A549 (cell line): ENCODE results near the gene CCDC83. TPM values are rescaled to one million over a fixed set of nuclear protein-coding genes. Genes with fewer than 3 reads are reported as not detected.

Experiments
- ATAC-seq, 2 experiments: fragments of 200-7000 bp in 1 of 2; fragments of >200 bp in 1 of 2; cut with Nextera tagmentation in 1 of 2; cut with Tn5 transposase in 1 of 2; 3 replicates each; pipeline versions ENCODE4 v1.8.0 to v1.9.1; 2018 to 2020; ENCODE audit warnings: mild to moderate bottlenecking in 1 of 2, moderate library complexity in 1 of 2
- CTCF ChIA-PET: fragments of 300-600 bp; sonication (Branson Sonifier 250); formaldehyde crosslinking; extraction: SDS; loops from one replicate; lab custom pipeline; 2021; ENCODE audit warnings: antibody characterized with exemption, inconsistent platforms; lab: Yijun Ruan, JAX
- POLR2A ChIA-PET: fragments of 350-600 bp; formaldehyde crosslinking; extraction: SDS; loops from one replicate; lab custom pipeline; 2021; ENCODE audit warnings: antibody characterized with exemption, inconsistent platforms; lab: Yijun Ruan, JAX
- DNase-seq, 2 experiments: peaks; one replicate each; pipeline versions ENCODE4 v3.0.0 to v3.0.0-alpha.2; 2011 to 2016; ENCODE audit warnings: low read depth in 1 of 2, low spot score in 1 of 2
- FAIRE-seq: peaks from 2 replicates; lab custom pipeline; 2011; peaks lifted over from hg19 to GRCh38; lab: Jason Lieb, UNC
- H3K27ac ChIP-seq, 2 experiments: fragments of >200 bp; sonication (Bioruptor Twin); formaldehyde crosslinking; 3 replicates each; pipeline ENCODE4 v1.5.1; 2016 to 2017
- H3K4me1 ChIP-seq: fragments of >200 bp; sonication (Bioruptor Twin); formaldehyde crosslinking; 3 replicates; pipeline ENCODE4 v1.6.1; 2016
- H3K4me2 ChIP-seq: fragments of >200 bp; sonication (Bioruptor Twin); formaldehyde crosslinking; 3 replicates; pipeline ENCODE4 v1.6.1; 2016
- H3K4me3 ChIP-seq: fragments of >200 bp; sonication (Bioruptor Twin); formaldehyde crosslinking; 3 replicates; pipeline ENCODE4 v1.5.1; 2016
- H3K9me3 ChIP-seq: fragments of >200 bp; sonication (Bioruptor Twin); formaldehyde crosslinking; 3 replicates; pipeline ENCODE4 v1.6.1; 2016
- ATOH8 ChIP-seq: fragments of 250-450 bp; sonication (Bioruptor Pico); IDR thresholded peaks from 2 replicates; pipeline ENCODE4 v1.5.0; 2020; ENCODE audit warnings: low read depth, mild to moderate bottlenecking, moderate library complexity
- CBX2 ChIP-seq: fragments of 200-600 bp; sonication (generic); IDR thresholded peaks from 2 replicates; pipeline ENCODE4 v1.6.1; 2016; ENCODE audit warnings: low read depth, mild to moderate bottlenecking, borderline replicate concordance
- CBX8 ChIP-seq: fragments of 200-600 bp; sonication (generic); IDR thresholded peaks from 2 replicates; pipeline ENCODE4 v1.6.1; 2016
- CEBPB ChIP-seq, 2 experiments: fragments of >200 bp in 1 of 2; sonication (Bioruptor Twin) in 1 of 2; formaldehyde crosslinking in 1 of 2; IDR thresholded peaks; 2 replicates each; pipeline ENCODE4 v1.6.1; 2012 to 2016
- CHD2 ChIP-seq: fragments of 150-350 bp; IDR thresholded peaks from 2 replicates; pipeline ENCODE4 v1.6.1; 2014; ENCODE audit warnings: low read length; ENCODE audit not compliant: partially characterized antibody
- CHD4 ChIP-seq: fragments of 200-600 bp; sonication (generic); IDR thresholded peaks from 2 replicates; pipeline ENCODE4 v1.6.1; 2016; ENCODE audit warnings: antibody characterized with exemption, mild to moderate bottlenecking, borderline replicate concordance
- CTCF ChIP-seq: fragments of >200 bp; sonication (Bioruptor Twin); formaldehyde crosslinking; IDR thresholded peaks from 3 replicates; pipeline ENCODE4 v1.5.1; 2016
- EHF ChIP-seq: fragments of 250-450 bp; sonication (Bioruptor Pico); IDR thresholded peaks from 2 replicates; pipeline ENCODE4 v1.5.0; 2020; ENCODE audit warnings: mild to moderate bottlenecking
- EP300 ChIP-seq, 2 experiments: fragments of >200 bp; sonication (Bioruptor Twin); formaldehyde crosslinking; IDR thresholded peaks; 2 replicates in 1 of 2; 3 replicates in 1 of 2; pipeline ENCODE4 v1.6.1; 2016 to 2017
- HOXB5 ChIP-seq: fragments of 250-450 bp; sonication (Bioruptor Pico); IDR thresholded peaks from 2 replicates; pipeline ENCODE4 v1.5.0; 2020; ENCODE audit warnings: mild to moderate bottlenecking, moderate library complexity
- JUN ChIP-seq, 2 experiments: fragments of >200 bp; sonication (Bioruptor Twin); formaldehyde crosslinking; IDR thresholded peaks; 2 replicates in 1 of 2; 3 replicates in 1 of 2; pipeline ENCODE4 v1.6.1; 2016 to 2017
- MAFK ChIP-seq: fragments of 450-650 bp; IDR thresholded peaks from 2 replicates; pipeline ENCODE4 v1.6.1; 2014; ENCODE audit not compliant: partially characterized antibody
- MAX ChIP-seq: IDR thresholded peaks from 2 replicates; pipeline ENCODE4 v1.6.1; 2012
- NR3C1 ChIP-seq: fragments of >200 bp; sonication (Bioruptor Twin); formaldehyde crosslinking; IDR thresholded peaks from 3 replicates; pipeline ENCODE4 v1.6.1; 2017
- PBX3 ChIP-seq: IDR thresholded peaks from 2 replicates; pipeline ENCODE4 v1.6.1; 2012
- PHF8 ChIP-seq: fragments of 200-600 bp; sonication (generic); IDR thresholded peaks from 2 replicates; pipeline ENCODE4 v1.6.1; 2016; ENCODE audit warnings: low read depth, mild to moderate bottlenecking, antibody characterized with exemption, moderate library complexity, borderline replicate concordance
- POLR2AphosphoS2 ChIP-seq: conservative IDR thresholded peaks from 2 replicates; pipeline ENCODE4 v1.6.1; 2012; ENCODE audit warnings: low read length, improper control_type of control experiment, inconsistent platforms
- REST ChIP-seq: fragments of 200-600 bp; sonication (generic); IDR thresholded peaks from 2 replicates; pipeline ENCODE4 v1.6.1; 2016; ENCODE audit warnings: antibody characterized with exemption, mild to moderate bottlenecking, moderate library complexity
- RFX5 ChIP-seq: fragments of 450-650 bp; IDR thresholded peaks from 2 replicates; pipeline ENCODE4 v1.7.1; 2014; ENCODE audit warnings: antibody characterized with exemption, mild to moderate bottlenecking, moderate library complexity
- ZNF302 ChIP-seq: fragments of 250-450 bp; sonication (Bioruptor Pico); IDR thresholded peaks from 2 replicates; pipeline ENCODE4 v1.9.0; 2021; ENCODE audit warnings: inconsistent platforms, mild to moderate bottlenecking, moderate library complexity
- WGBS: methylation state at CpG from one replicate; pipeline ENCODE4 v1.1.6; 2017; ENCODE audit errors: missing lambda C conversion rate; 5-methylcytosine and 5-hydroxymethylcytosine counted together
- polyA plus RNA-seq, 4 experiments: library from polyadenylated mRNA; depleted of rRNA in 3 of 4; stranded (reverse); fragments of >200 nt; fragmentation: RNase III in 1 of 4; extraction: RNeasy Plus Mini Kit Qiagen cat#74134 plus additional on column Dnase treatment in 1 of 4; gene quantifications; 2 replicates in 3 of 4; 3 replicates in 1 of 4; pipeline ENCODE4 v1.2.3, GENCODE V29; 2011 to 2017

Gene CCDC83
- polyA plus RNA-seq, 2 of the 4 experiments (the other 2 are of a cell fraction) = not detected

GRCh38 chr11:85806016-85806415, 49.2 kb upstream of the CCDC83 start:
- CTCF ChIA-PET = interaction anchor here (1.3 to 3.3 kb wide), 2 partner anchors 9 to 13 kb away, joined by 4 to 13 read pairs; no protein-coding TSS in a partner anchor
- H3K4me1 ChIP-seq = peaks cover 15% of the 10 kb centered on the region
- TF ChIP-seq NR3C1 (no peak), CHD4 (no peak), MAFK (no peak), CBX8 (no peak), JUN (IDR thresholded peaks at IDR 0.05) (no peak), CHD2 (no peak), PHF8 (no peak), PBX3 (no peak), POLR2AphosphoS2 (no peak), EHF (no peak), ATOH8 (CRISPR knock-in tag) (no peak), CEBPB (IDR thresholded peaks at IDR 0.05) (no peak), RFX5 (no peak), MAX (no peak), HOXB5 (CRISPR knock-in tag) (no peak)
- H3K4me2 ChIP-seq = no peak overlapping the region
- POLR2A ChIA-PET = no interaction called here
- no peak for DNase-seq
- no peak overlapping the region for H3K4me3 ChIP-seq
- no peaks in the 10 kb centered on the region for H3K9me3 ChIP-seq
- FAIRE-seq = no peak
- no peak overlapping the region for H3K27ac ChIP-seq
- ATAC-seq = no peak

- 91% methylated on average over 2 of the region's 2 CpGs for WGBS
- ChIA-PET POLR2A (no interaction called here), CTCF (interaction anchor here (1.3 to 3.3 kb wide), 5 partner anchors 10 to 412 kb away, joined by 3 to 13 read pairs (median 4); partner anchors contain the start of gene CCDC83)
- ATAC-seq (no peak), FAIRE-seq (no peak), DNase-seq (no peak)
- Histone ChIP-seq H3K9me3 (no peaks in the 10 kb centered on the region), H3K27ac (peak overlapping the region in 1 of 2 experiments; percentile 63; a peak in 3 of 6 replicates), H3K4me3 (no peak overlapping the region), H3K4me2 (no peak overlapping the region), H3K4me1 (peaks cover 15% of the 10 kb centered on the region)
- TF ChIP-seq EP300 (IDR thresholded peaks at IDR 0.05) = no peak
- no peak for TF ChIP-seq REST
- no peak for TF ChIP-seq ZNF302 (CRISPR knock-in tag)
- no peak for TF ChIP-seq CBX2
- TF ChIP-seq CTCF = no peak
- TF ChIP-seq JUN (IDR thresholded peaks at IDR 0.05) = no peak
Observed at GRCh38 chr11:85806876-85807275, 48.3 kb upstream of the CCDC83 start.
